Effector CD8-positive, alpha-beta T cell (primary cell): ENCODE data around the gene FTO.

ENCODE experiments used
- DNase-seq: peaks from one replicate; lab custom pipeline; 2025; lab: John Stamatoyannopoulos, UW

FTO gene

GRCh38 chr16:53936052-53936451 lies 232.1 kb downstream of the FTO start:
- no peak for DNase-seq

DNA sequence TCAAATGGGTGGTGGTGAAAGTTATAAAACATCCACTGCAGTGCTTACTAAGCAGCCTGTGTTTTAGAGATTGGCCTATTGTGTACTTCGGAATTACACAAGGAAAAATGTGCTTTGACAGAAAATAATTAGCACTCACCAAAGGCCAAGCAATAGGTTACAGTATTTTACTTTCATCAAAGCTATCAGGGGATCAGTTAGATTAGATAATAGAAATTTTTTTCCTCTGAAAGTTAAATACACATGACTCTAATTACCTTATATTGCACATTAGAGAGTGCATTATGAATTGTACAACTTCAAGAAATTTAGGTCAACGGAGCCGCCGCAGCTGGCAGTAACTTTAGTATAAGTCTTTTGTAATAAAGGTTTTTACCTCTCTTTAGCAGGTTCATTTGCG lies 232.6 kb downstream of the FTO start:
- DNase-seq: no peak

DNA sequence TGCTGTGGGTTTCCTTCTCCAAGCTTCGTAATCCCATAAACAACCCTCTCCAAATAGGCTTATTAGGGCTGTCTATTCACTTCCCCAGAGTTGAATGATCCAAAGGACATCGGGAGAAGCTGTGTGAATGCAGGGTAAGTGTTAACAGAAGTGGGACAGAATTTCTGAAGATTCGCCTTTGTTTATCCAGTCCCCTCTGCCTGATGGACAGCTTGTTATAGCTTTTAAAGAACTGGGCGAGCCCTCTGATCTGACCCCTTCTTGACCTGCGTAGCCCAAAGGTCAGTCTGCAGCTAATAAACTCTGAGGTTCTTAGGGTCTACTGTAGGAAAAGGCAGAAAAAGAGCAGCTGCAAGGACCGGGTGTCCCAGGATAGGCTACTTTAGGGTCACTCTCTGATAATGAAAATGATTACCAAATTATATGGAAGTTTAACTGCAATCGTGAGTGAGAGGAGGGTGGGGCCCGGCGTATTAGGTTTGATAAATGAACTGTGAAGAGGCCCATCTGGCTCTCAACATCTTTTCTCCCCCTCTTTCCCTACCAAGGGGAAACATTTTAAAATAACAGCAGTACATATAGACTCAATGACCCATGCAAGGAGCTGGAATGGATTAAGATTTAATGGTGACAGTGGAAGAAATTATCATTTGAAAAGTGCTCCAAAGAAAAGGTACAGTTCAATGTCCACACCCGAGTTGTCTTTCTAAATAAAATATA lies 233.4 kb downstream of the FTO start:
- no peak for DNase-seq

GRCh38 chr16:53944025-53944424 lies 240.1 kb downstream of the FTO start:
- DNase-seq: no peak

GRCh38 chr16:53945996-53946395 lies 242.0 kb downstream of the FTO start:
- DNase-seq: no peak

DNA sequence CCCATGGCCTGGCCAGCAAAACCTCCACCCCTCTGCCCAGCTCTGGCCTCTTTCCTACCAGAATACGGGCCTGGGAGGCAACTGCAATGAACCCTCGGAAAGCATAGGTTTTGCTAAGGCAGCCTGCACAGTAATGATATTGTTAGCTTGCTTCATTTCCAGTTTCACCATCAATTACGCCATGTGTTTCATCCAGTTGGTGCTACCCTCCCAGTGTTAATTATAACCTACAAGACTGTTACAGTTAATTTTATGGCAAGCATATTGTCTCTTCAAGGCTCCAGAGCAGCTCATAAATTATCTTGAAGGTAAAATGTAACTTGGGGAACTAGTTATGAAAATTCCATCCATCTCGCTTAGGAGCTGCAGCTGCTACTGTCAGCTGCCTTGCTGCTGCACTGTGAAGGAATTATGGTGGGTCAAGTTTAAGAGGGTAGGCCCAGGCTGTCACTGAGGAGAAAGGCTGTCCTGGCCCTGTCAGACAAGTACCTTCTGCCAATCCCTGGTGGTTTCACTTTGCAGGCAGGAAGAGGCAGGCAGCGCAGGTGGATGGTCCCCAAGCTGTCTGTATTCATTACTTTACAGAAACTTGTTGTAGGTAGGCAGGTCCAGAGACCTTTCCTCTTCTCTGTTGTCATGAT lies 242.9 kb downstream of the FTO start:
- DNase-seq: no peak

- DNase-seq: no peak
These were observed 243.7 kb downstream of the FTO start for GRCh38 chr16:53947642-53948041.

DNA sequence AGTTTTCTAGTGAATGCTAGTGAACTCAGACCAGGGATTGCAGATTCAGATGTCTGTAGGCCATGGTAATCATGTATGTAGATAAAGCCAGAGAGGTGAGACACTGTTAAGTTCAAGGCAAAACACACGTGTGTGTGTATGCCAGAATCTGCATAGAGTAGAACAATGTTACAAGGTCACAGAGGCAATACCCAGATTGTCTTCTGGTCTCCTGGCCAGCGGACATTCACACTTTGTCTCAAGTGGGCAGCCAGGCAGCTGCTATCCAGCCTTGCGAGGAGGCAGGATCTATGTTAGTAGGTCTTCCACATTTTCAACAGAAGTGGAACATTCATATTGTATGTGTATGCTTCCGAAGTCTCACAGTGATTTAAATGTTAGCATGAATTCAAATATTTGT lies 244.4 kb downstream of the FTO start:
- no peak for DNase-seq

DNA sequence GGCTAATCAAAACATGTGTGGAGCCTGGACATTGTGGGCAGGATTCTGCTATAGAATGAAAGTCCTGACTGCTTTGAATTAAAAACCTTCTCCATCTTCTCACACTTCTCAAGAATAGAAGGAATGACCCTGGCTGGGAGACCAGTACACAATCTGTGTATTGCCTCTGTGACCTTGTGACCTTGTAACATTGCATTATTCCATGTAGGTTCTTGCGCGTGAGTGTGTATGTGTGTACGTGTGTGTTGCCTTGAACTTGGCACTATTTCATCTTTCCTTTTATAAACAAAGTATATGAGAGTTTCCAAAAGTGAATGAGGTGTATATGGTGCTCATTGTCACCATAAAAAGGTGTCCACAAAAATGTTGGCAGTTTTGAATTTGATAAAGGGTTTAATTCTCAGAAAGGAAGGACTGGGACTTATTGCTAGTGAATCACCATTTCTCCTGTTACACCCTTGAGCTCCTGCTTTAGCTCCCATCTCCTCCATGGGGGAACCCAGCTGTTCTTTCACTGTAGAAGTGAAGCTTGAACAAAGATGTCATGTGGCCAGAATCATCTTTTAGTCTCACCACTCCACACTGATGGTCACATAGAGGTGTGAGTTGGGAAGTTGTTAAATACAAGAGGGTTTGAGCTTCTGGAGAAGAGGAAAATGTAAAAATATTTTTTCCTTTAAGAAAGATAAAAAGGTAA lies 244.9 kb downstream of the FTO start:
- DNase-seq: no peak

GRCh38 chr16:53949715-53950410 lies 245.9 kb downstream of the FTO start:
- no peak for DNase-seq

DNA sequence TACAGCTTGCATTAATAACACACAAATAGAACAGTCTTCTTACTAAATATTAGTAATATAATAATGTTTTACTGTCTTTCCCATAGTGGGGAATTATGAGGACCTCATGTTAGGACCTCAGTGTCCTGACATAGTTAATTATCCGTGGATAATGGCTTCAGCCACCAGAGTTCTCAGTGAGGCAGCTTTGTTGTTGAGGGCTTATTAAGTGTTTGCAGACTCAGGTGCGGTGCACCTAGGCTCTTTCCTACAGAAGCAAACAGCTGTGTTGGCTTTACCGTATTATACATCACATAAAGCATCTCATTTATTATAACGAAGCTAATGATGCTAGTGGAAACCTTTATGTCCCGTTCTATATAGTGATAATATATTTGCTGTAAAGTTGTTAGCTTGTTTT lies 246.7 kb downstream of the FTO start:
- DNase-seq: no peak

DNA sequence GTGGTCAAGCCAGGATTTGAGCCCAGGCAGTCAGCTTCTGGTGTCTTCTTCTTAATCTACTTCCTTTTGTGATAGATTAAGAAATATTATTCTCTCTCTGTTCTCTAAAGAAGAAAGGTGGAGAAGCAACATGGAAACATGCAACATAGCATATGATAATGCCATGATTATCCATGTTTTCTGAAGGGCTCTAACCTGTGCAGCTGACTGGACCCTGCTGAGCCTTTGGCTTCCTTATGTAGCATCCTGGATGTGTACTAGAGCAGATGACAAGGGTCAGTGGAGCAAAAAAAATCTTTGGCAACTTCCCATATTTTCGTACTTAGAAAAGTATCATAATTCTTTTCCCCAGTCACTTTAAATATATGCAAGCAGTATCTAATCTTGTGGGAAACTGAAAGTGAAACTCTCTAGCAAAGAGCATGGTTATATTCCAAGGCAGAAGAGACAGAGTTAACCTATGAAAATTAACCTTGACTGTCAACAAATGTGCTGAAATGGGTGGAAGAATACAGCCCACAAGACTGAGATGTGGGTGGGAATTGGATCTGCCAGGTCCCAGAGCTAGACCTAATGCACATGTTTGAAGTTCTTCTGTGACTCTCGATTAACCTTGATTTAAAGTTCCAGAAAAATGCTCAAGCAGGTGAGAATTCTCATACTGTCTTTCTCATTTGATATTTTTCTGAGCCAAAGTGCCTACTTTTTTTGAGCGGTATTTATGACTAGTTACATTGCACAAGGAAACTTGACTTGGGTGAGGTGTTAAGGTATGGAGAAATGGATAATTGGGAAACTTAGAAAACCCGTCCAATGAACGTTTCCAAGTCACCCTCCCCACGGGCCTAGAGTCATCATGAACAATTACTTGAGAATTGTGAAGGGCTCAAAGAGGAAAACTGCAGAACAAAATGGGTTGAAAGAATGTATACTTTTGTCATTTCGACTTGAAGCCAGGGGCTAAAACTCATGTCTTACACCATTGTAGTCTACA lies 248.6 kb downstream of the FTO start:
- no peak for DNase-seq

DNA sequence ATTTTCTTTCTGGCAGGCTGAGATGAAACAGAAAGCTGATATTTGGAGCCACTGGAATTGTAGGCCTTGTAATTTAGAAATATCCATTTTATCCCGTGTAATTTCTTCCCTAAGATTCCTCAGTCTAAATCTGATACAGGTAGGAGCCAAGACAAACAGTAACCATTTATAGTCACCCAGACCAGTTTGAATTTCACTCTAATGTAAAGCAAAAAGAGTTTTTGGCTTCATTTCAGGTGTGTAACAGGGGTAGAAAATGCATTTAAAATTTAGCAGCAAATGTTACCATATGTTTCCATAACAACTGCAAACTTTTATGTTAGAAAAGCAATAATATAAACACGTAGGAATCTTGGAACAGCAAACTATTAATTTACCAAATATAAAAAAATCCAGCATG lies 249.4 kb downstream of the FTO start:
- DNase-seq: no peak

DNA sequence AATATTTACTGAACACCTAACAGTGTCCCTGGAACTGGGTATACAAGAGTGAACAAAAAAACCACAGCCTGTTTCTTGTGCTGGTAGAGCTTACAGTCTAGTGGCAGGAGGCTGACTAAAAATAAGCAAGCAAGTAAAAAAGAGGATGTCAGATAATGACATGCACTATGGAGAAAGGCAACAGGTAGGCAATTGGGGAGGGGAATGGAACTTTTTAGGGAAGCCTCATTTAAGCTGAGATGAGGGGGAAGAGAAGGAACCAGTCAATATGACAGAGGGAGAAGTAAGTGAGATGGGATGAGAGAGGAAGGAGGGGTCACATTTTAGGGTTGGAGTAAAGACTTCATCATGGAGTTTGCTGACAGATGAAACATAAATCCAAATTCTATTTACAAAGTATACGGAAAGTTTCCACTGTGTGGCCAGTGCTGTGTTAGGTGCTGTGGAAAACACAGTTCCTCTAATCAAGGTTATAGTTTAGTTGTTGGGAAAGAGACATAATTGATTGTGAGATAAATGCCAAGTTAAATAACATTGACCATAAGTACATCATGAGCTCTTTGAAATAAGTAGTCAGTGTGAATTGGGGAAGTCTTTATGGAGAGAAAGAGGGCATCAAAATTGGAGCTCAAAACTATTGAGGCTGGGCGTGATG lies 251.4 kb downstream of the FTO start:
- DNase-seq: no peak

DNA sequence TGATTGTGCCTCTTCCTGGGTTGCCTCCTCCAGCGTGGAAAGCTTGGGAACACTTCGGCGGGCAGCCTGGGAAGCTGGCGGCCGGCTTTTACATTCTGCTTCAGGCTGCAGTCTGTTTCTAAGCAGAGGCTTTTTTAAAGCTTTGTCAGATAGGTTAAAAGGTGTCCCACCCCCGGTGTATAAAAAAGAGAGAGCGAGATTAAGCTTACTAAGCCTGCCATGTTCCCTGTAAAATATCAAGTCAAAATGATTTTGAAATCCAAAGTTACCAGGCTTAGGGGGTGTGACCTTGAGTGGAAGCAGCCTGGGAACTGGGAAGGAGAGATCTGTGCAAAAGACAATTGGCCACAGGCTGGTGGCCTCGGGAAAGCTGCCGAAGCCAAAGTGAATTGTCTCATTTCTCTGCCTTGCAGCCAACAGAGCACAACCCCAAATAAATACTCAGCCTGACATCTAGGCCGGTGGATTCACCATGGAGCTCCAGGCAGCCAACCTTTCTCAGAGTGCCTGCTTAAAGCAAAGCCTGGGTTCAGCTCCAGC lies 254.5 kb downstream of the FTO start:
- no peak for DNase-seq

GRCh38 chr16:53960050-53960812 lies 256.3 kb downstream of the FTO start:
- no peak for DNase-seq

DNA sequence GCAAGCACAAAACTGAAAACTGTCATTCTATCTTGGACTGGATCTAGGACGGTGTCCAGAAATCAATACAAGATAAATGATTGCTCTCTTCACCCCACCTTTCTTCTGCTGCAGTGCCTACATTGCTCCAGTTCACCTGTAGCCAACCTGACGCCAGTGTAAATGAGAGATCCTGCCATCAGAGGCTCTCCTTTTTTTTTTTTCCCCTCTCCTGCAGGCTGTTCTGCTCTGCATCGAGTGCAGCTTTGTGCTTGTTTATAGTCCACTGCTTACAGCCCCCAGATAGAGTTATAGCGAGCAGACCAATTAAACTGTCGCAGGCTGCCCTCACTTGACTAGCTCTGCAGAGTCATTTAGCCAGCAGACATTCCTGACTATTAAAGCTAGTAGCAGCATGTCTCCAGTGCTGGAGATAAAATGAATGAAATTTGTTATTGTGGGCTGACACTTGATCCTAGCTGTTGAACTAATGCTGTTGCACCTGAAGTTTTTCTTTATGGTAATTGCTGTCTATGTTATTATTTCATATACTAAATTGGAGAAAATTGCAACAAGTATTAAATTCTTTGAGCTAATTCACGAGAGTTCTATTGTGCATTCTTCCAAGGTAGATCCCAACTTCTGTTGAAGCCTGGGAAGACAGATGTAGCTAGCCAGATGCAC lies 257.1 kb downstream of the FTO start:
- no peak for DNase-seq

DNA sequence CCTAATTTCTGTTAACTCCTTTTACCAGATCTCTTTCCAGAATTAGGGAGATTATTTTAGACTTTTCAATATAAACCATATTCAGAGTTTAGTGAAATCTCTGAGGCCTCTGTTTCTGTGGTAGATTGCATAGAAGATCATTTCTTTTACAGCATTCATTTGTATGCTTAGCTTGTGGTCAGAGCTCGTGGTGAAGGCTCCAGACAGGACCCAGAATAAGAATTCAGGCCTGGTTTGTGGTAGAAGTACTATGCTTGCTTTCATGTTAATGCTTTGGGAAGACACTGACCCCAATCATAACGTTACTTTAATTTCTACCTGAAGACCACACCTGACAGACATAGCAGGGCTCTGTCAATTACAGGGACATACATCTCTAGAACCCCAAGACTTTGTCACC lies 258.1 kb downstream of the FTO start:
- no peak for DNase-seq

DNA sequence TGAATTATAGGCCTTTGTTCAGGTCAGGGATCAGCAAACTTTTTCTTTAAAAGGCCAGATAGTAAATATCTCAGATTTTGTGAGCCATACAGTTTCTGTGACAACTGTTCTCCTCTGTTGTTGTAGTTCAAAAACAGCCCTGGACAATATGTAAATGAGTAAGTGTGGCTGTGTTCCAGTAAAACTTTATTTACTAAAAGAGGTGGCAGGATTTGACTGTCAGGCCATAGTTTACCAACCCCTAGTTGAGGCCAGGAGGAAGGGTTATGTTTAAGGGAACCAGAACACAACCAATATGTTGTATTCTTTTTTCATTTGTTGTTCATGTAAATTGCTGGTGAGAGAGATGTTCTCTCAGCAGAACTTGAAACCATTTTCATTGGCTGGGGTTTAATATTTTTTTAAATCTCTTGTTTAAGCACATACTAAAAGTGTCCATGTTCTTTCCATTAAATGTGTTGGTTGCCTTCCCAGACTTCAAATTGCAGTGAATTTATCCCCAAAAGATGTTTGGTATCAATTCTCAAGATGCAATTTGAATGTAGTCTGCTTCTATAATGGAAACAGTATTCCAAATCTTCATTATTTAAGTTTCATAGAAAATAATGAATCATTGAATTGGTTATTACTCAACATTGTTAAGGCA lies 260.3 kb downstream of the FTO start:
- no peak for DNase-seq
